Adrenal gland (tissue), 5 donors: Measurements from ENCODE around the gene PRR20G.

ENCODE experiments used
- CTCF ChIP-seq, 6 experiments: fragments of 450-650 bp in 4 of 6; fragments of 200-600 bp in 2 of 6; sonication (generic) in 1 of 6; IDR thresholded peaks; 1 replicate in 5 of 6; 2 replicates in 1 of 6; pipeline versions ENCODE4 v1.5.1 to v1.8.0; 2016 to 2021; ENCODE audit warnings: antibody characterized with exemption in 6 of 6, mild to moderate bottlenecking in 2 of 6, moderate library complexity in 1 of 6
- POLR2A ChIP-seq, 2 donors: fragments of 450-650 bp; IDR thresholded peaks; one replicate each; pipeline ENCODE4 v1.6.1; 2017; ENCODE audit warnings: antibody characterized with exemption in 2 of 2, mild to moderate bottlenecking in 2 of 2, moderate library complexity in 1 of 2
- donor health status: DM: no; HTN: no; CAD: no.

- TF ChIP-seq CTCF (IDR thresholded peaks at IDR 0.05) (no peak), POLR2A (IDR thresholded peaks at IDR 0.05) (no peak)
These were observed 24.1 kb downstream of the PRR20G start for GRCh38 chr3:127263586-127264231.
